Measurements from ENCODE around the gene RSBN1L. TPM values are rescaled to one million over a fixed set of nuclear protein-coding genes. Genes with fewer than 3 reads are reported as not detected.
"Not testable (repeated sequence)": the region's sequence is repeated elsewhere in the genome, so short reads cannot be mapped to it uniquely, and the experiment has no call there.

RSBN1L gene
- total RNA-seq, result 9.4 TPM
- long read RNA-seq, full-length matches to known transcripts, result 5 of 21 reads
- long read RNA-seq, partial matches to known transcripts, result 15 of 21 reads
- long read RNA-seq, other reads (novel, unspliced or antisense), result 1 of 21 reads

GRCh38 chr7:77696057-77696642 lies at the start of gene RSBN1L:
RSBN1L (plus strand) TSS chr7:77696459; CDS start chr7:77696470, 11 bp downstream.
- DNase-seq (ENCODE audit: low spot score), result peak; percentile 100
- intact Hi-C loops (cut with DNase I), result loop anchor here (2.0 to 5.0 kb wide), 2 partner anchors 103 to 159 kb away; partner anchors contain the start of genes PHTF2, PTPN12 and TMEM60

- no peak for DNase-seq (ENCODE audit: low spot score)
- intact Hi-C loops (cut with DNase I), result no loop called here
These were observed 47.4 kb upstream of the RSBN1L start for GRCh38 chr7:77648742-77649338.

- intact Hi-C loops (cut with DNase I), result no loop called here
- DNase-seq (ENCODE audit: low spot score), result no peak
These were observed 46.4 kb upstream of the RSBN1L start for GRCh38 chr7:77649716-77650349.

GRCh38 chr7:77651575-77652162 lies 44.6 kb upstream of the RSBN1L start:
- intact Hi-C loops (cut with DNase I), result no loop called here
- DNase-seq (ENCODE audit: low spot score), result no peak

DNA sequence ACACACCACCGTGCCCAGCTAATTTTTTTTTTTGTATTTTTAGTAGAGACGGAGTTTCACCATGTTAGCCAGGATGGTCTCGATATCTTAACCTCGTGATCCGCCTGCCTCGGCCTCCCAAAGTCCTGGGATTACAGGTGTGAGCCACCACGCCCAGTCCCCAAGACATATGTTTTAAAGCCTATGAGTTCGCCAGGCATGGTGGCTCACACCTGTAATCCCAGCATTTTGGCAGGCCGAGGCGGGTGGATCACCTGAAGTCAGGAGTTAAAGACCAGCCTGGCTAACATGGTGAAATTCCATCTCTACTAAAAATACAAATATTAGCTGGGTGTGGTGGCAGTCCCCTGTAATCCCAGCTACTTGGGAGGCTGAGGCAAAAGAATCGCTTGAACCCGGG lies 43.4 kb upstream of the RSBN1L start:
- intact Hi-C loops (cut with DNase I); DNase-seq (ENCODE audit: low spot score): not testable (repeated sequence)

- intact Hi-C loops (cut with DNase I), result no loop called here
These were observed 42.7 kb upstream of the RSBN1L start for GRCh38 chr7:77653572-77653971.

DNA sequence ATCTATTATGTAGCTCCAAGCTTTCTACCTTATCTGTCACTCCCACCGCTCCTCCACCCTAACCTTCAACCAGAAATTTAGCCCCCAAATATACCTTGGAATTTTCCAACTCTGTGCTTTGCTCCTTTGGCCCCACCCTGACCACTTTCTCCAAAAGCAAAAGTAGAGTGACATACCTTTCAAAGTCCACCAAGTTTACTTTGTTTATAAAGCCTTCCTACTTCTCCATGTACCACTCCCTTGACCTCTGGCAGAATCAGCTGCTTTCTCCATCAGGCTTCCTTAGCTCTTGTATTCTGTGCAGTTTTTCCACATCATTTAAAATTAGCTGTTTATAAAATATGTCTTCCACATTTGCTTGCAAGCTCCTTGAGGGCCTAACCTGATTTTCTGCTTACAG lies 40.9 kb upstream of the RSBN1L start:
- intact Hi-C loops (cut with DNase I), result loop anchor here (5.0 kb wide), 1 partner anchor 102 kb away; no protein-coding TSS in a partner anchor
- no peak for DNase-seq (ENCODE audit: low spot score)

More at GRCh38 chr7:77653572-77653971, 42.7 kb upstream of the RSBN1L start:
- no peak for DNase-seq (ENCODE audit: low spot score)

DNA sequence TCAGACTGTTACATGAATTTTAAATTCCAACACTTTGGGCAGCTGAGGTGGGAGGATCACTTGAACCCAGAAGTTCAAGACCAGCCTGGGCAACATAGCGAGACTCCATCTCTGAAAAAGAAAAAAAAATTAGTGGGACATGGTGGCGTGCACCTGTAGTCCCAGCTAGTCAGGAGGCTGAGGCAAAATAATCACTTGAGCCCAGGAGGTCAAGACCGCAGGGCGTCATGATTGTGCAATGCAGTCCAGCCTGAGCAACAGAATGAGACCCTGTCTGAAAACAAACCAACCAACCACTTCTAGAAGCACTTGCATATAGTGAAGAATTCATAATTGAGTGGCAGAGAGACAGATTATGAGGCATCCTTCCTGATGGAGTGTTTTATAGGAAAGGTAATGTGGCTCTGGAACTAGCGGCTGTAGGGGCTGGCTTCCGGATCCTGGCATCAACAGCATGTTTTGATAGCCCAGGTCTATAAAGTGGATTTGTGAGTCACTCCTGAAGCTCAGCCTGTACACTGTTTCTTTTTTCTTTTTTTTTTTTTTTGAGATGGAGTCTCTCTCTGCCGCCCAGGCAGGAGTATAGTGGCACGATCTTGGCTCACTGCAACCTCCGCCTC lies 40.3 kb upstream of the RSBN1L start:
- intact Hi-C loops (cut with DNase I), result loop anchor here (5.0 kb wide), 1 partner anchor 101 kb away; no protein-coding TSS in a partner anchor
- DNase-seq (ENCODE audit: low spot score), result no peak

GRCh38 chr7:77657427-77658224 lies 38.6 kb upstream of the RSBN1L start:
- intact Hi-C loops (cut with DNase I), result loop anchor here (5.0 kb wide), 1 partner anchor 100 kb away; no protein-coding TSS in a partner anchor
- DNase-seq (ENCODE audit: low spot score), result no peak

DNA sequence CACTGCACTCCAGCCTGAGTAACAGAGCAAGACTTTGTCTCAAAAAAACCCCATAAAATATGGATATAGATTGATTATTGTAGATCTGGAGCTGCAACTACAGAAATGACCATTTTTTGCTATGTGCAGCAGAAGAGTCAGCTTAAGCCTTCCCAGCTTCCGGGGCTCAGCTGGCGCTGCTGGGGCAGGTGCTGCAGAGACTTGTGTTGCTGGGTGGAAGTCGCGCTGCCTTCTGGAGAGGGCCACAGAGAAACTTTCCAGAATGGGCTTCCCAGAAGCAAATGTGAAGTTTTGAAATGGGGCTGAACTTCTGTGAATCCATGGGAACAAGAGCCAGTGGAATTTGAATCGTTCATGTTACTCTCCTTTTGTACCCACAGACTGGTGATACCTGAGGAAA lies 37.3 kb upstream of the RSBN1L start:
- intact Hi-C loops (cut with DNase I), result loop anchor here (5.0 kb wide), 1 partner anchor 98 kb away; no protein-coding TSS in a partner anchor
- no peak for DNase-seq (ENCODE audit: low spot score)

DNA sequence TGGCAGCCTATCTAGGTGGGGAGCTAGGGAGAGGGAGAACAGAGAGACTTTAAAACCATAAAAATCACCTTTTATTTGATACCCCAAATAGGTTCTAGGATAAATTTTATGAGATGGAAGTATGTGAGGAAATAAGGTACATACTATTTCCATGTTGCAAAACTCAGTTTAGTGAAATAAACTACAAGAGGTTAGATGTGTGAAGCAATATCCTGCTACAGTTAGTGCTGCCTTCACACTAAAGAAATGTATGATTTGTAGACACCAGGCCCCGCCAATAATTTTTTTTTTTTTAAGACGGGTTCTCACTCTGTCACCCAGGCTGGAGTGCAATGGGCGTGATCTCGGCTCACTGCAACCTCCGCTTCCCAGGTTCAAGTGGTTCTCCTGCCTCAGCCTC lies 34.4 kb upstream of the RSBN1L start:
- intact Hi-C loops (cut with DNase I), result no loop called here
- no peak for DNase-seq (ENCODE audit: low spot score)

- intact Hi-C loops (cut with DNase I), result no loop called here
- no peak for DNase-seq (ENCODE audit: low spot score)
These were observed 33.4 kb upstream of the RSBN1L start for GRCh38 chr7:77662869-77663268.

DNA sequence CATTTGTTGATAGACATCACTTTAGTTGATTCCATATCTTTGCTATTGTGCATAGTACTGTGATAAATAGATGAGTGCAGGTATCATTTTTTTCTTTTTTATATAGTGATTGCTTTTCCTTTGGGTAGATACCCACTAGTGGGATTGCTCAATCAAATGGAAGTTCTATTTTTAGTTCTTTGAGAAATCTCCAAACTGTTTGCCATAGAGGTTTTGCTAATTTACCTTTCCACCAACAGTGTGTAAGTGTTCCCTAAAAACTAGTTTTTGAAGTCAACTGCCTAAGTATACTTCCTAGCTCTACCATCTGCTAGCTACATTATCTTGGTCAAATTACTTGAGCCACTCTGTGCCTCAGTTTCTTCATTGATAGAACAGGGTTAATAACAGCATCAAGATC lies 31.5 kb upstream of the RSBN1L start:
- intact Hi-C loops (cut with DNase I), result no loop called here

DNA sequence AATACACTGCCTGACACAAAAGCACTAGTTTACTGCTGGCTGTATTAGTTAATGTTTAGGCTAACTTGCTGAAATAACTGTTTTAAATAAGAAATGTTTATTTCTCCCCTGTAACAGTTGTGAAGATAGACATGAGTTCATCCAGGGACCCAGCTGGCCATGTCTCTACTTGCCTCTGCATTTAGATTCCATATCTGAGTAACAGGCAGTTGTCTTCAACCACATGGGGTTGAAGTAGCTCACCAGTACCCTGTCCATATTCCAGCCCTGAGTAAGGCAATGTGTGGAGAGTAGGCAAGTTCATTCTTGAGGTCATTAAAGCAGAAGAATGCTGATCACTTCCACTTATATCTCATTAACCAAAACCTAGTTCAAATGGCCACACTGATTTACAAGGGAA lies 31.1 kb upstream of the RSBN1L start:
- intact Hi-C loops (cut with DNase I), result no loop called here
- DNase-seq (ENCODE audit: low spot score), result no peak

More for the DNA sequence above, 31.5 kb upstream of the RSBN1L start:
- DNase-seq (ENCODE audit: low spot score), result no peak

DNA sequence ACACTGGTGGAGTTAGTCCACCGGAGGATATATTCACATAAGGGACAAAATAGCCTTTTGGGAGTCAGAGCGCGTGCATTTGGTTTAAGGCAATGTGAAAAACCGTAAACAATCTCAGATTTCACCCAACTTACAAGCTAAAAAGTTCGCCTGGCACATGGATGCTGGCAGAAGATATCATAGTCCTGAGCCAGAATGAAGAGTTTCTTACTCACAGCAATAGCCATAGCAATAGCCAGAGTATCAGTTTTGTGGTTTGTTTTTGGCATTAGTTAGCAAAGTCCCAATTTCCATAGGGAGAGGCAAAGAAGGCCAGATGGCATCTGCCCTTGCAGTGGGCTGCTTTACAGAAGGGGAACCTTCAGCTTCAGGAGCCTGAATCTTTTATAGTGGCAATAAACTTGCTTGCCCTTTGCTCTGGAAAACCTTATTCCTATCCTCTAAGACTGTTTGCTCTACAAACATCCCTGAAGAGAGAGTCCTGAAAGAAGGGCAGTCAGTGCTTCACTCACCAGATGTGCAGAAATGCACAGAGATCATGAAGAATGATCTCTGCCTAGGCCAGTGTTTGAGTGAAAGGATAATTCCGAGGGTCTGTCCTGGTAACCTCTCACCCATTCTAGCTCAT lies 28.7 kb upstream of the RSBN1L start:
- intact Hi-C loops (cut with DNase I), result no loop called here
- no peak for DNase-seq (ENCODE audit: low spot score)

GRCh38 chr7:77674878-77675277 lies 21.4 kb upstream of the RSBN1L start:
- intact Hi-C loops (cut with DNase I), result no loop called here
- DNase-seq (ENCODE audit: low spot score), result no peak

DNA sequence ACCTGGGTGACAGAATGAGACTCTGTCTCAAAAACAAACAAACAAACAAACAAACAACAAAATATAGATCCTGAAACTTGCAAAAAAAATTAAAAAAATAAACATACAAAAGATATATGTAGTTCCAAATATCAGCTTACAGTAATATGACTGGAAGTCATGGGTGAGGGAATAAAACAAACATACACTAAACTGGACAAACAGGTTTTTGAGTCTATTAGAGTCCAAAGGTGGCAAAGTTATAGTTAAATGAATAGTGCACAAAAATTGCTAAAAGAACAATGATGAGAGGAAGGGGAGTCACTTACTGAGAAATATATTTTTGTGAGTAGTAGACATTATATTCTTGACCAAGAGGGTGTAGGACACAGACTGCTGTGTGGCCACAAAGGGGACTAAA lies 16.7 kb upstream of the RSBN1L start:
- intact Hi-C loops (cut with DNase I), result no loop called here
- DNase-seq (ENCODE audit: low spot score), result no peak

GRCh38 chr7:77680266-77680665 lies 16.0 kb upstream of the RSBN1L start:
- DNase-seq (ENCODE audit: low spot score), result no peak
- intact Hi-C loops (cut with DNase I), result no loop called here

DNA sequence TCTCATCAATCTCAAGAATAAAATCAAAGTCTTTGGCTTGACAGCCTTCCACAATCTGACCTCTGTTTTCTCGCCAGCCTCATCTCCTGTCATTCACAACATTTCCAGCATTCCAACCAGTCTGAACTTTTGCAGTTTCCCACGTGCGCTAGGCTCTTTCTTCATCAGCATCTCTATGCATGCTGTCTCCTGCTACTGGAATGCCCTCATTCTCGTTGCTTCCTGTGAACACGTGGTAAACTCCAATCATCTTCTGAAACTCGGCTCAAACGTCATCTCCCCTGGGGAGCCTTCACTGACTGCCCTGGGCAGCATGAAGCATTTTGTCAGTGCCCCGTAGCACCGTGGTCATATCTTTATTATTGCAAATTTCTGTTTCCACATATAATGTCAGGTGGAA lies 12.2 kb upstream of the RSBN1L start:
- no peak for DNase-seq (ENCODE audit: low spot score)
- intact Hi-C loops (cut with DNase I), result no loop called here
